A549 treated with dexamethasone at 1 μM for 4 hours (cell line): ENCODE data around the gene NXT1. TPM values are rescaled to one million over a fixed set of nuclear protein-coding genes. Genes with fewer than 3 reads are reported as not detected.

Experiments
- total RNA-seq: library from RNA; stranded (reverse); fragments of 200-300 nt; extraction: Qiagen RNA extraction; gene quantifications from 5 replicates; pipeline ENCODE4 v1.2.3, GENCODE V29; 2022

NXT1 gene
- 53.6 to 66.0 TPM (median 59.5 TPM) in 5 replicates for total RNA-seq

DNA sequence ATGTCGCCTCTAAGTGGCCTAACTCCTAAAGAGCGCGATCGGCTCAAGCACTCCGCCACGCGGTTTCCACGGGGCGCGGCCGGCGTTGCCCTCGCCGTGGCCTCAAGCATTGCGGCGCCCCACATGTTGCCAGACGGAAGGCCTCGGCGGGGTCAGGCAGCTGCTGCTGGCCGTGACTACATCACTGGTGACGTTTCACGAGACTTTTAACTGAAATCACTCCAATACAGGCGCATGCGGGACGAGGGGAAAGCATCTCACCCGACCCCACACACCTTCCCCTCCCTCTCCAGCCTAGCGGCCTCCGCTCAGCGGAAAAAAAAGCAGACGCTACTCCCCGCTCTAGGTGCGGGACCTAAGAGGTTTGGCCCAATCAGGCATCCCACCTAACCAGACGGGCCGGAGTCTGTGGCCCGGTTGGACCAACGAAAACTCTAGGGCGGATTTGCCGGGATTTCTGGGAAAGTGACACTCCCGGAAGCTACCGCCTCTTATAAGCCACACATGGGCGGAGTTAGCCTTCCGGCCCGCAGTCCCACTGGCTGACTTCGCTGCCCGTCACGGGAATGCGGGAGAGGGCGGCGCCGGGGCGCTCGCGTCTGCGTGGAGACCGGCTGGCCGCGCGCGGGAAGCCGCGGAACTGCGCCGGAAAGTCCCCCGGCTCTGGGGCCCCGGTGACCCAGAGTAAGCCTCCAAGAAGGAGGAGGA lies at the start of gene NXT1:
NXT1 (plus strand) TSS at position 596 of the 708 bp plus-strand sequence. CDS start 3,251 bp downstream, outside the sequence.

DNA sequence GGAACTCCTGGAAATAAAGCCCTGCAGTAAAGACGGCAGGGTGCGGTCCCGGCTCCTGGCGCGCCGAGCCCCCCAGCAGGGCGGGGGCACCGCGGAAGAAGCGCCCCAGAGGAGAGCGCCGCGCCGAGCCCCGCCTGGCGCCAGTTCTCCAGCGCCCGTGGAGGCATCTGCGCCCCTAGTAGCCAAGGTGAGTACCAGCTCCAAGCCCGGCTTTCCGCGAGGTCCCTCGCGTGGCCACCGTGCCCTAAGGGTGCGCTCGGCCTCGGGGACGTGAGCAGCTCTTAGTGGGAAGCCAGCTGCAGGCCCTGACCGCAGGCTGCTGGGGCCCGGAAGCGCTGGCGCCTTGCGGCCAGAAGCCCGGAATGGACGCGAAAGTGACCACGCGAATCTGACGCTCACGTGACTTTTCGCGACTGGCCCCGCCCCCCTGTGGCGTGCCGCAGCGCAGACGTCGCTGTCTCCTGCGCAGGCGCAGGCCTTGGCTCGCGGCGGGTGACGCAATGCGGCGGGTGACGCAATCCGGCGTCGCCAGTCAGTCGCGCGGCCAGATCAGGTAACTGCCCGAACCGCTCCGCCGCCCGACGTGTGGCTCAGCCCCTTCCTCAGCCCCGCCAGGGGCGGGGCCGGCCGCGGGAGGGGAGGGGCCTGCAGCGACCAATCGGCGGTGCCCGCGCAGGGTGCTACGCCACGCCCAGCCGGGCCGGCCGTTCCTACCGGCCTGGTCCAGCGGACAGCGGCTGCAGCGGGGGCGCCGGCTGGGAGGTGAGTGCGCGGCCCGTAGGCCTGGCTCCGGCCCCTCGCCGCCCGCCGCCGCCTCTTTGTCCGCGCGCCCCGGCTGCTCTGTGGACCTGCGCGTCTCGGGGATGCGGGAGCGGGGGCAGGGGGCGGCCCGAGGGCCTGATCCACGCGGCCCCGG lies 11.1 kb downstream of the NXT1 start, which contains the start of gene GZF1:
GZF1 (plus strand) TSS at position 707 of the 916 bp plus-strand sequence. CDS start 2,202 bp downstream, outside the sequence.

Other genes starting within 250 kb of the NXT1 start
- gene GZF1, start 11.4 kb downstream of the NXT1 start, total RNA-seq: 11.1 to 13.2 TPM (median 11.4 TPM) in 5 replicates
- gene NAPB, start 70.7 kb downstream of the NXT1 start, total RNA-seq: 2.9 to 3.7 TPM (median 3.3 TPM) in 5 replicates
- gene CSTL1, start 88.9 kb downstream of the NXT1 start, total RNA-seq: not detected in 5 replicates
- gene CST11, start 102.1 kb downstream of the NXT1 start, total RNA-seq: not detected in 5 replicates
- gene CST8, start 140.3 kb downstream of the NXT1 start, total RNA-seq: not detected in 5 replicates
- gene CST9L, start 217.7 kb downstream of the NXT1 start, total RNA-seq: not detected in 5 replicates